ENCODE measurements around the gene DZIP1L.

DNA sequence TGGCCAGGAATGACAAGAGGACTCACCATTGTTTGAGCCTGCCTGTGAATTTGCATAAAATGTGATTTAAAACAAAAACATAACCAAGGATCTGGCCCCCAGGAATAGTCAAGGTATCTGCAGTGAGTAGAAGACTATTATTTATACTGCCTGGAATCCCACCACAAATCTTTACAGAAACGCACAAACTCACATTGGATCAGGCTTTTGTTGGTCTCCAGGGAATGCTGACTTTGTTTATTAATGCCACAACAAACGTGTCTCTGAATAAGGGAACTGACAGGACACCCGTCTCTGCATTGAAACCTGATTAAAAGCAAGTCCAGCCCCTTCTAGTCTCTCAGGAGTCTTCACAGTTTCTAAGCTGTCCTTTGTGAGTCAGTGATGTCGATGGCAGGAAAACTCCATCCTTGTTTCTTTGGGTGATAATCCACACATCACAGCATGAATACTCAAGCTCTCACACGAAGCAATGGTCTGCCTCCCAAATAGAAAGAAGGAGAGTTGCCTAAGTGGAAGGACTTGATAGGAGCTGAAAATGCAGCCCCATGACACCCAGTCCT, 67.7 kb downstream of the DZIP1L start:
- TF ChIP-seq, protein P1, sequence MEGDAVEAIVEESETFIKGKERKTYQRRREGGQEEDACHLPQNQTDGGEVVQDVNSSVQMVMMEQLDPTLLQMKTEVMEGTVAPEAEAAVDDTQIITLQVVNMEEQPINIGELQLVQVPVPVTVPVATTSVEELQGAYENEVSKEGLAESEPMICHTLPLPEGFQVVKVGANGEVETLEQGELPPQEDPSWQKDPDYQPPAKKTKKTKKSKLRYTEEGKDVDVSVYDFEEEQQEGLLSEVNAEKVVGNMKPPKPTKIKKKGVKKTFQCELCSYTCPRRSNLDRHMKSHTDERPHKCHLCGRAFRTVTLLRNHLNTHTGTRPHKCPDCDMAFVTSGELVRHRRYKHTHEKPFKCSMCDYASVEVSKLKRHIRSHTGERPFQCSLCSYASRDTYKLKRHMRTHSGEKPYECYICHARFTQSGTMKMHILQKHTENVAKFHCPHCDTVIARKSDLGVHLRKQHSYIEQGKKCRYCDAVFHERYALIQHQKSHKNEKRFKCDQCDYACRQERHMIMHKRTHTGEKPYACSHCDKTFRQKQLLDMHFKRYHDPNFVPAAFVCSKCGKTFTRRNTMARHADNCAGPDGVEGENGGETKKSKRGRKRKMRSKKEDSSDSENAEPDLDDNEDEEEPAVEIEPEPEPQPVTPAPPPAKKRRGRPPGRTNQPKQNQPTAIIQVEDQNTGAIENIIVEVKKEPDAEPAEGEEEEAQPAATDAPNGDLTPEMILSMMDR (IDR thresholded peaks at IDR 0.05): no peak
- TF ChIP-seq POLR2A (IDR thresholded peaks at IDR 0.05): no peak
- TF ChIP-seq POLR2AphosphoS5 (IDR thresholded peaks at IDR 0.05): no peak
